GM13977 (cell line): ENCODE data around the gene TEX22.

Source experiments
- DNase-seq: peaks from one replicate; pipeline ENCODE4 v3.0.0; 2012; ENCODE audit warnings: low spot score
- CTCF ChIP-seq: IDR thresholded peaks from 2 replicates; pipeline ENCODE4 v1.5.1; 2012; ENCODE audit warnings: mild to moderate bottlenecking, control low read depth; ENCODE audit not compliant: insufficient read depth; ENCODE audit errors: extremely low read depth, missing control alignments
- in situ Hi-C: fragments of 300-500 bp; cut with MboI; formaldehyde crosslinking; loops from one replicate; pipeline ENCODE4 v1.12.0; 2022; ENCODE audit warnings: low sequenced_read_pairs, low pct_unique_long_range_greater_than_20kb, mixed read lengths, inconsistent platforms; ENCODE audit not compliant: unreplicated experiment

TEX22 gene

GRCh38 chr14:105445290-105445689 lies 47.0 kb downstream of the TEX22 start:
- in situ Hi-C loops = no loop called here
- no peak for DNase-seq
- TF ChIP-seq CTCF = no peak

GRCh38 chr14:105445901-105446845 lies 47.8 kb downstream of the TEX22 start:
- no peak for DNase-seq
- no peak for TF ChIP-seq CTCF
- in situ Hi-C loops = no loop called here

DNA sequence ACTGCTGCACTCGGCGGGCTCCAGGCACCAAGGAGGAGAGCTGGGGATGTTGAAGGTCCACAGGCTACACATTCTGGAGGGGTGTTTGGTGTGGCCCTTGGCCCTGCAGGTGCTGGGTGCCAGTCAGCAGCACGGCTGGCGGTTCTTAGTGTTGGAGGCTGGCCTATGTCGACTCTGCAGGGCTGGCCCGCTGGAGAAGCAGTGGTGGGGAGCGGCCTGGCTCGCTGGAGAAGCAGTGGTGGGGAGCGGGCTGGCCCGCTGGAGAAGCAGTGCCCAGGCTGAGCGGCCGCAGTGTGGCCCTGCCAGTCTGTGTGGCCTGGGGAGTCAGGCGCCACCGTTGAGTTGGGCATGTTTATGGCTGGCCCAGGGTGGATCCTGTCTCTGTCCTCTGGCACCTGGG lies 48.6 kb downstream of the TEX22 start:
- no peak for DNase-seq
- TF ChIP-seq CTCF = no peak
- in situ Hi-C loops = no loop called here

GRCh38 chr14:105447651-105448640 lies 49.6 kb downstream of the TEX22 start:
- no peak for DNase-seq
- TF ChIP-seq CTCF = no peak
- in situ Hi-C loops = no loop called here

GRCh38 chr14:105448706-105449111 lies 50.4 kb downstream of the TEX22 start:
- in situ Hi-C loops = no loop called here
- peak; percentile 89 for DNase-seq

More at GRCh38 chr14:105448706-105449111, 50.4 kb downstream of the TEX22 start:
- peak; percentile 67 for TF ChIP-seq CTCF
